Endometrial microvascular endothelial cells (primary cell): ENCODE results near the gene SEPTIN12. TPM values are rescaled to one million over a fixed set of nuclear protein-coding genes. Genes with fewer than 3 reads are reported as not detected.

Experiments used
- in situ Hi-C: cut with HindIII; loops from 2 replicates; pipeline ENCODE4 v1.10.0; 2017; ENCODE audit warnings: low sequenced_read_pairs, low pct_unique_long_range_greater_than_20kb; ENCODE audit errors: inconsistent ontology term
- total RNA-seq: library from RNA; depleted of rRNA; stranded (reverse); fragments of >200 nt; gene quantifications from one replicate; pipeline ENCODE4 v1.2.3, GENCODE V29; 2015; ENCODE audit errors: inconsistent ontology term

SEPTIN12 gene
- not detected for total RNA-seq

GRCh38 chr16:4787627-4788482 is at the start of gene SEPTIN12:
TSS of gene SEPTIN12 (minus strand) at chr16:4788345. CDS start at chr16:4787645, 700 bp downstream.
- in situ Hi-C loops: no loop called here

GRCh38 chr16:4836727-4837126 is 48.6 kb upstream of the SEPTIN12 start:
- in situ Hi-C loops: no loop called here

DNA sequence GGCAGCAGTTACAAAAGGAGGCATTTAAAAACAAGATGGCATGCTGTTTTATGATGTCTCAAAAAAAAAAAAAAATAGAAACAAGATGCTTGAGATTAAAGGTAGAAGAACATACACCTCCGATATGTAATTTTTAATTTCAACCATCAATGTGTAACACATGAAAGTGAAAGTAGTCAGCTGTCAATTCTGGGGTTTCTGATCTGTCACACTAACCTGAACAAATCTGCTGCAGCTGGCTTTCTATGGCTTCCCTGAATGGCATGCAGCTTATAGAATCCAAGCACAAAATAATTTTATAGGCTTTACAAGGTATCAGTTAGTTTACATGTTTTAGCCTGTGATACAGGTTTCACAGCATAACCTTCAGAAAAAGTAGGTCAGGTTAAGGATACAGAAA is 45.4 kb upstream of the SEPTIN12 start:
- in situ Hi-C loops: no loop called here

DNA sequence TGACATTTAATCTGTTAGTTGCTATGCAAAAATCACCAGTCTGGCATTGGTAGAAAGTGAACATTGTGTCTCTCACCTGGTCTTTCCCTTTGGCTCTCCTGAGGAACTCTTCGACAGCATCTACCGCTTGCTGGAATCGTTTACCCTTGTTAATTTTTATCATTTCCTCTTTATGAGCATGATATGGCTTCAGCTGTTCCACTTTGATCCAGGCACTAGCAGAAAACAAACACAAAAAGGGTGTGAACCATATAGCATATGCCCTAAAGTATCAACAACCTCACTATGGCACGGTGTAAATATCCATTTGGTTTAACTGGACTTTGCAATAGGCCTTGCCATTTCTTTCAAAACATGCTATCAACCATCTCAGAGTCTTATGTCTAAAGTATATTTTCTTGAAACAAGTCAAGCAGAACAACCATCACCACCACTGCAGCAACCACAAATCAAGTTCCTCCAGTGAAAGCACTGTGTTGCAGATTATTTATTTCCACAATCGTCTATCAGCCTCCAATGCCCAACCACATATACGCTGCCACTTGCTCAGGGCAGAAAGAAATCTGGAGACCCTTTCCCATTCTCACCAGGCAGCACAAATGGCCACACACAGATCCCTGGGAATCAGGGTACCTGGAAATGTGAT is 44.7 kb upstream of the SEPTIN12 start:
- in situ Hi-C loops: no loop called here

DNA sequence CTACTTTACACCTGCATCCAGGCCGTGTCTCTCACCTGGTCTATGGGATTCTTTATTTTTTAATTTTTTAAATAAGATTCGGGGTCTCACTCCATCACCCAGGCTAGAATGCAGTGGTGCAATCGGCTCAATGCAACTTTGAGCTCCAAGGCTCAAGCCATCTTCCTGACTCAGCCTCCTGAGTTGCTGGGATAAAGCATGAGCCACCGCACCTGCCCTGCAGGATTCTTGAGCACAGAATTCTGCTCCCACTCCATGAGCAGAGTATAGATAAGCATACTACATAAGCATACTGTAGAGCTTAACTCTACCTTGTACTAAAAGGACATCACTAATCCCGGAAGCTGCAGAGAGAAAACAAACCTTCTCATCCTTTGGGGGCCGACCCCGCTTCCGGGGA is 43.5 kb upstream of the SEPTIN12 start:
- in situ Hi-C loops: no loop called here

GRCh38 chr16:4830408-4830807 is 42.3 kb upstream of the SEPTIN12 start:
- in situ Hi-C loops: no loop called here

DNA sequence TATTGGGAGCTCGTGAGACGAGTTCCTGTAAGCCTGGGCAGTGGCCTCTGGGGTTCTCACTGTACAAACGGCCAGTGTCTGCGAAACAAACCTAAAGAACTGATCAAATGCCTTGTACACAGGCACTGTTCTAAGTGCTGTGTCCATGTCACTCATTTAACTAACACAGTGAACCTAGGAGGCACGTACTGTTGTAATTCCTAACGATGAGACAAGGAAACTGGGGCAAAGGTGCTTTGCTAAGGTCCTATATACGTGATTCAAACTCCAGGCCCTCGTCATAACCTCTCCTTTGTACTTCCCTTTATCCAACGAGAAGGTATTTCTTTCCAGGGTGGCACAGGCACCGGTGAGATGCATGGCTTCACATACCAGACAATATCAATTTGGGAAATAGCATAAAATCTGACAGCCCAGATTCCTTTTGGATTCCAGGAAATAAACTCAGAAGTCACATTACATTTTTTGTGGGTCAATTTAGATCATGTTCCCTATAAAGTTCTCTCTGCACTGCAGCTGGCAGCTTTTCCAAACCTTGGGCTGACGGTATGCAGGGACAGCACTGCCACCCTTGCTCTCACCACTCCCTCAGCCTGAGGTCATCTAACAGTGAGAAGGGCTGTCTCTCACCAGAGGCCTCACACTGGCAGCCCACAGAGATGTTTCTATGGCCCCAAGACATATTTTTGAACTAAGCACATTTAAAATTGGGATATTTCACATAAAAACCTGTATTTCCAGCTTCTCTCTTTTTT is 40.6 kb upstream of the SEPTIN12 start:
- in situ Hi-C loops: no loop called here

DNA sequence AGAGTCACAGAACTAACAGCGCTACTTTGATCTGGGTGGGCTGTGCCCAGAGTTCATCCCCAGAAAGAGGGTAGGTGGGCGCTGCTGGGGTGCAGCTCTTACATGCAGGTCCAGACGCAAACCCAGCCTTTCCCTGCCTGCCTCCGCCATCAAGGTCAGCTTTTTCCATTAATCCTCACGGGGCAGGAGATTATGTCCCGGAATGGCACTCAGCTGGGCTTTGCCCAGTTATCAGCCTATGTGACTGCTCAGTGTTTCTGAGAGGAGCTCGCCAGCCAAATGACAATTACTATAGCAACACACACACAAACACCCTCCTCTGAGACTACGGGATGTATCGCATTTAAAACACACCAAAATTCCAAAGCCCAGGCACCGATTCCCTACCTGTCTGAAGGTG is 38.8 kb upstream of the SEPTIN12 start:
- in situ Hi-C loops: no loop called here

DNA sequence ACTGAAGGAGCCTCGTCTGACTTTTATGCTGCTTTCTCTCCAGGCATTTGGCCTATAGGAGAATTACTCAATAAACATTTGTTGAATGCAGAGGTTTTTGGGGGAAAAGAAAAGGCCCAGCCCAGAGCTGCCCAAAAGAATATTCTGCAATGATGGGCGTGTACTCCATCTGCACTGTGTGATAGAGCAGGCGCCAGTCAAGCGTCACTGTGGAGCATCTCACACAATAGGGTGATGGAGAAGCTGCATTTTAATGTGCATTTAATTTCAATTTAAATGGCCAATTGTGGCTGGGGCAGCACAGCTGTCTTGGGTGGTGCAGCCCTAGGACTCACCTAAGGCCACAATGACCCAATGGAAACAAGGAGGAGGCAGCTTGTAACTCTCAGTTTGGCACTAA is 38.4 kb upstream of the SEPTIN12 start:
- in situ Hi-C loops: no loop called here

DNA sequence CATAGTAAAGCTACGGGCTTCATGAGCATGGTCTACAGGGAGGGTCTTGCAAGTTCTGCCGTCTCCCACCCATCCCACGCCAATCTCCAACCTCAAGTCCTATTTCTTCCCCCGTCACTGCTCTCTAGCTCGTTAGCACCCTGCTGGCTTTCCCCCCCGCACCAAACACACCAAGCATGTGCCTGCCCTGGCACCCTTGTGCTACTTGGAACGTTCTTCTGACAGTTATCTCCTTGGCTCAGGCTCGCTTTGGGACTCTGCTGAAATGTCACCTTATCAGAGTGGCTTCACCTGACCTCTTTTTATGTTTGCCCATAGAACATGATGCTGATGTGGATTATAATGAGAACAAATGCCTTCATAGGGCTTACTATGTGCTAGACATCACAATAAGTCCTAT is 37.1 kb upstream of the SEPTIN12 start:
- in situ Hi-C loops: no loop called here

DNA sequence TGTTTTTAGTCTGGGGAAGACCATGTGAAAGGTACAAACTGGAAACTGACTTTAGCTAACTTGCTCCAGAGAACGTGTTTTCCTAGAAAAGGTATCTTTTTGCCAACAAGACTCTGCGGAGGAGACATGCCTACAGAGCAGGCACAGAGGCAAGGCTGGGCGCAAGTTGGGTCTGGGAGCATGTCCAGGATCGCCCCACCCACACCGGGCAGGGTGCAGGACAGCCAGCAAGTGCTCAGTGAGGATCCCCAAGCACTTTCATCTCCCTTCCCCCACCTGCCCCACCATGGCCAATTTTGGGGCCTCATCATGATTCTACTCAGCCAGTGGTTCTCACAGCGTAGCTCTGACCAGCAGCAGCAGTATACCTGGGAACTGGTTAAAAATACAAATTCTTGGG is 32.5 kb upstream of the SEPTIN12 start:
- in situ Hi-C loops: no loop called here

DNA sequence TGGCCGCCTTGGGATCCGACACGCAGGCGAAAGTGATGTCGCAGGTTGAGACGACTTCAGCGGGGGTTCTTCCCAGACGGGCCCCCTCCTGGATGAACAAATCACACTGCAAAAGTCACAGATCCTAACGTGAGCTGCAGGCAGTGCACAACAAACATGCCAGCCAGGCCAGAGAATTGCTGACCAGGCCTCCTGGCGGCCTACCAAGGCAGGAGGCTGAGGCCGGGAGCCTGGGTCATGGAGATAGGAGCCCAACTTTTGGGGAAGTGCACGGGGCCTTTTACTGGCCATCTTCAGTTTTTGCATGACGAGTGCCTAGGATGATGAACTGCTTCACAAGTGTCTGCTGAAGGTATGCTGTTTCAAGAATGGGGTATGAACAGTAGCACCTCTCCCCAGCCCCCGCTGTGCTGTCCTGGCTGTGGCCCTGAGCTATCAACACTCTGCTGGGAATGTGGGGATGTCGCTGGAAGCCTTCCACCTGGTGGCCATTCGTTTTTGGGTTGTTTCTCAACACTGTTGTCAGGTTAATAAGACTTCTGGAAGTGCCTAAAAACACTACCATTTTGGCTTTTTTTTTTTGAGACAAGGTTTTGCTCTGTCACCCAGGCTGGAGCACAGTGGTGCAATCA is 26.5 kb upstream of the SEPTIN12 start:
- in situ Hi-C loops: no loop called here

GRCh38 chr16:4814046-4814445 is 25.9 kb upstream of the SEPTIN12 start:
- in situ Hi-C loops: no loop called here

- in situ Hi-C loops: no loop called here
These were observed 25.3 kb upstream of the SEPTIN12 start for GRCh38 chr16:4813251-4814003.

DNA sequence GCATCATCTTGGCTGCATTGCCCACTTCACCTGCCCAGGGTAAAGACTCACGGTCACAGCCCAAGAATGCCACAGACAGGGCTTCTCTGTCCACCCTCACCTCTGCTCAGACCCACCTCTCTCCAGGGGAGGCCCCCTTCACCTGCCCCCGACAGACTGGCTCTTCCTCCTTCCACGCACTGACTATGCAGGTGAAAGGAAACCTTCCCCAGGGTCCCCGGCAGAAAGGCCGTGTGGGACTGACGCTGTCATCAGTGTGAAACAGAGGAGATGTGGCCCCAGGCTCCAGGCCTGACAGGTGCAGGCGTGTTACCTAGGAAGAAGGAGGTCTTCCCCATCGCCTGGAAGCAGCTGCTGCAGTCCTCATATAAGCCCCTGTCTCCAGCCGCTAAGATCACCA is 23.6 kb upstream of the SEPTIN12 start:
- in situ Hi-C loops: no loop called here

DNA sequence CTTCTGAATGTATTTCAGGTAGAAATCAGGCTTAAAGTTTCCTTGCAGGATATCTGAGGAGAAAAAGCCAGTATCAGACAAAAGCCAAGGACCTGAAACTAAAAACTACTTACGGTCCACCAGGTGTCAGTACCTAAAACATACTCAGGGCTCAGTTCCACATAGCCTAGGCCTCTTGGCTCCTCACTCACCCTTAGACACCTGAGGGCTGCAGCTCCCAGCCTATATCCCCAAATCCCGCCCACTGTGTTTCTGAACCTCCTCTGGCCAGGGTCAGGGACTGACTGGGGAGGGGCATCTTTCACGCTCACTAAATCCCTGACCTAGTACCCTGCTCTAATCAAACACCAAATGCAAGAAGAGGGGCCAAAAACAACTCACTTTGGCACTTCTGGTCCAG is 23.1 kb upstream of the SEPTIN12 start:
- in situ Hi-C loops: no loop called here

- in situ Hi-C loops: no loop called here
These were observed 18.1 kb upstream of the SEPTIN12 start for GRCh38 chr16:4806280-4806679.

DNA sequence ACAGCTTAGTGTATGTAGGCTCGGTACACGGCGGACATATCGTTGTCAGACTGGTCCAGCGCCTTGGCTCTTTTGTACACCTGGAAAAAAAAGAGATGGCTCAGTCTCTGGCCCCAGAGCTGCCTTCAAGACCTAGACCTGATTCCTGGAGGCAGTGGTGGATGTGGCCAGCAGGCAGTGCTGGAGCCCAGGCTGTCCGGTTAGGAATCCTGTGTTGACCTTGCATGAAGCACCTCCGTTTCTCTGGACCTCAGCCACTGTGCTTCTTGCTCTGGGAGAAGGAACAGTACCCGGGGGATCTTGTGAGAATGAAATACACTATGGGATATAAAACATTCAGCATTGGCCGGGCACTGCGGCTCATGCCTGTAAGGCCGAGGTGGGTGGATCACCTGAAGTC is 17.1 kb upstream of the SEPTIN12 start:
- in situ Hi-C loops: no loop called here
